Spleen (tissue), 11 donors: ENCODE results near the gene SMTN. TPM values are rescaled to one million over a fixed set of nuclear protein-coding genes. Genes with fewer than 3 reads are reported as not detected.

Source experiments
- DNase-seq: peaks from one replicate; pipeline ENCODE4 v3.0.0-alpha.2; 2020
- H3K27ac ChIP-seq, 8 donors: fragments of 200-600 bp; sonication (generic) in 7 of 8; 1 replicate in 4 of 8; 2 replicates in 4 of 8; pipeline versions ENCODE4 v1.5.0 to v1.8.0; 2016 to 2021; ENCODE audit warnings: inconsistent platforms in 4 of 8, mild to moderate bottlenecking in 4 of 8, moderate library complexity in 1 of 8
- H3K27me3 ChIP-seq, 7 donors: fragments of 200-600 bp; sonication (generic) in 6 of 7; replicated peaks in 1 of 7; 1 replicate in 4 of 7; 2 replicates in 3 of 7; pipeline versions ENCODE4 v1.5.0 to v1.8.0; 2016 to 2021; ENCODE audit warnings: inconsistent platforms in 3 of 7, mild to moderate bottlenecking in 1 of 7
- H3K36me3 ChIP-seq, 6 donors: fragments of 200-600 bp; sonication (generic) in 5 of 6; 1 replicate in 4 of 6; 2 replicates in 2 of 6; pipeline versions ENCODE4 v1.5.0 to v1.8.0; 2016 to 2021; ENCODE audit warnings: inconsistent platforms in 2 of 6
- H3K4me1 ChIP-seq, 6 donors: fragments of 200-600 bp; sonication (generic) in 5 of 6; 1 replicate in 3 of 6; 2 replicates in 3 of 6; pipeline versions ENCODE4 v1.5.0 to v1.8.0; 2016 to 2021; ENCODE audit warnings: inconsistent platforms in 3 of 6
- H3K4me3 ChIP-seq, 8 donors: fragments of 200-600 bp; sonication (generic) in 7 of 8; 1 replicate in 4 of 8; 2 replicates in 4 of 8; pipeline versions ENCODE4 v1.5.0 to v1.8.0; 2016 to 2021; ENCODE audit warnings: inconsistent platforms in 4 of 8, mild to moderate bottlenecking in 4 of 8, moderate library complexity in 2 of 8
- H3K9me3 ChIP-seq, 8 donors: fragments of 200-600 bp; sonication (generic) in 7 of 8; 1 replicate in 4 of 8; 2 replicates in 4 of 8; pipeline versions ENCODE4 v1.5.0 to v1.8.0; 2016 to 2021; ENCODE audit warnings: inconsistent platforms in 4 of 8
- CTCF ChIP-seq, 11 experiments: fragments of 200-600 bp in 7 of 11; fragments of 450-650 bp in 4 of 11; sonication (generic) in 4 of 11; IDR thresholded peaks in 8 of 11; conservative IDR thresholded peaks in 3 of 11; 1 replicate in 7 of 11; 2 replicates in 4 of 11; pipeline versions ENCODE4 v1.4.0 to v1.8.0; 2016 to 2021; ENCODE audit warnings: antibody characterized with exemption in 11 of 11, inconsistent platforms in 4 of 11, mild to moderate bottlenecking in 1 of 11
- POLR2A ChIP-seq, 3 donors: fragments of 450-650 bp; IDR thresholded peaks; one replicate each; pipeline ENCODE4 v1.5.1; 2017; ENCODE audit warnings: antibody characterized with exemption in 3 of 3, mild to moderate bottlenecking in 1 of 3
- POLR2AphosphoS5 ChIP-seq, 3 donors: sonication (generic); formaldehyde crosslinking; IDR thresholded peaks; one replicate each; pipeline ENCODE4 v1.5.1; 2017; ENCODE audit warnings: antibody characterized with exemption in 3 of 3
- WGBS, 5 donors: extraction: QIAGEN DNeasy Blood & Tissue Kit in 3 of 5; methylation state at CpG; one replicate each; pipeline versions ENCODE4 v1.1.5 to v1.1.7; 2013 to 2018; 5-methylcytosine and 5-hydroxymethylcytosine counted together
- intact Hi-C: fragments of 100-400 bp; cut with DNase I; formaldehyde crosslinking; loops from one replicate; pipeline ENCODE4 v1.15.0; 2023; ENCODE audit warnings: low total_unique reads
- polyA plus RNA-seq, 3 donors: library from polyadenylated mRNA; stranded (reverse); fragments of 200-250 nt; gene quantifications; one replicate each; pipeline ENCODE4 v1.2.1, GENCODE V29; 2013
- total RNA-seq, 7 donors: library from RNA; depleted of rRNA in 3 of 7; stranded (reverse); fragments of >200 nt in 3 of 7; fragmentation: NEBNext Ultra II Directional in 4 of 7; extraction: Animal tissue kit (Norgen Biotek cat#: 25700) in 4 of 7; gene quantifications; one replicate each; pipeline versions ENCODE4 v1.1.0 to v1.2.1, GENCODE V29; 2016 to 2021
- donor health status: healthy with polysubstance abuse.
- donor health status: DM: no; HTN: no; CAD: no; lungs with moderate emphysema.
- donor health status: DM: no; HTN: no; CAD: no.
- donor health status: Bipolar disorder and iron deficiency.
- donor health status: healthy.
- donor health status: DM: no; HTN: no; CAD: no.
- donor health status: DM: yes; HTN: yes; CAD: no.

Gene SMTN
- total and polyA plus RNA-seq, 10 donors: 21.2 to 230 (median 158) TPM

DNA sequence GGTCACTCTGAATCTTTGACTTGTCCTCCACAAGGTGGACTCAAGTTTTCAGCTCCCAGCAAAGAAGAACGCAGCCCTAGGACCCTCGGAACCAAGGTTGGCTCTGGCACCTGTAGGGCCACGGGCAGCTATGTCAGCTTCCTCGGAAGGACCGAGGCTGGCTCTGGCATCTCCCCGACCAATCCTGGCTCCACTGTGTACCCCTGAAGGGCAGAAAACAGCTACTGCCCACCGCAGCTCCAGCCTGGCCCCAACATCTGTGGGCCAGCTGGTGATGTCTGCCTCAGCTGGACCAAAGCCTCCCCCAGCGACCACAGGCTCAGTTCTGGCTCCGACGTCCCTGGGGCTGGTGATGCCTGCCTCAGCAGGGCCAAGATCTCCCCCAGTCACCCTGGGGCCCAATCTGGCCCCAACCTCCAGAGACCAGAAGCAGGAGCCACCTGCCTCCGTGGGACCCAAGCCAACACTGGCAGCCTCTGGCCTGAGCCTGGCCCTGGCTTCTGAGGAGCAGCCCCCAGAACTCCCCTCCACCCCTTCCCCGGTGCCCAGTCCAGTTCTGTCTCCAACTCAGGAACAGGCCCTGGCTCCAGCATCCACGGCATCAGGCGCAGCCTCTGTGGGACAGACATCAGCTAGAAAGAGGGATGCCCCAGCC lies 43.8 kb downstream of the SMTN start:
- no peaks in the 10 kb centered on the region for H3K9me3 ChIP-seq
- H3K27me3 ChIP-seq: peaks cover 0 to 20% (median 0%) of the 10 kb centered on the region in 7 donors
- WGBS, 5 donors: 81 to 90% (median 86%) methylated on average over 9 to 14 of the region's 14 CpGs
- H3K27ac ChIP-seq: no peak overlapping the region
- DNase-seq: peak; percentile 68
- peaks cover 0 to 15% (median 4%) of the 10 kb centered on the region in 6 donors for H3K4me1 ChIP-seq
- TF ChIP-seq POLR2A (IDR thresholded peaks at IDR 0.05) (no peak), POLR2AphosphoS5 (IDR thresholded peaks at IDR 0.05) (no peak), CTCF (IDR thresholded peaks at IDR 0.05 in 8 of 11, conservative IDR thresholded peaks at IDR 0.05 in 3 of 11) (no peak)
- H3K36me3 ChIP-seq: no peaks in the 10 kb centered on the region
- intact Hi-C loops: no loop called here
- H3K4me3 ChIP-seq: no peak overlapping the region

- no peaks in the 10 kb centered on the region for H3K36me3 ChIP-seq
- intact Hi-C loops: no loop called here
- H3K27ac ChIP-seq: no peak overlapping the region
- TF ChIP-seq CTCF (IDR thresholded peaks at IDR 0.05 in 8 of 11, conservative IDR thresholded peaks at IDR 0.05 in 3 of 11) (no peak), POLR2A (IDR thresholded peaks at IDR 0.05) (no peak), POLR2AphosphoS5 (IDR thresholded peaks at IDR 0.05) (no peak)
- H3K4me1 ChIP-seq: peaks cover 0 to 15% (median 4%) of the 10 kb centered on the region in 6 donors
- no peak overlapping the region for H3K4me3 ChIP-seq
- 78 to 94% (median 83%) methylated on average over 12 of the region's 12 CpGs for WGBS, 5 donors
- peak; percentile 49 for DNase-seq
- peaks cover 0 to 20% (median 0%) of the 10 kb centered on the region in 7 donors for H3K27me3 ChIP-seq
- H3K9me3 ChIP-seq: no peaks in the 10 kb centered on the region
These were observed 44.5 kb downstream of the SMTN start for GRCh38 chr22:31125521-31126117.

GRCh38 chr22:31126128-31126868 lies 45.2 kb downstream of the SMTN start:
- intact Hi-C loops: no loop called here
- Histone ChIP-seq H3K27ac (no peak overlapping the region), H3K27me3 (peaks cover 0 to 20% (median 0%) of the 10 kb centered on the region in 7 donors), H3K4me3 (no peak overlapping the region), H3K4me1 (peaks cover 0 to 15% (median 4%) of the 10 kb centered on the region in 6 donors), H3K9me3 (no peaks in the 10 kb centered on the region), H3K36me3 (no peaks in the 10 kb centered on the region)
- TF ChIP-seq POLR2A (IDR thresholded peaks at IDR 0.05) (no peak), POLR2AphosphoS5 (IDR thresholded peaks at IDR 0.05) (no peak), CTCF (IDR thresholded peaks at IDR 0.05 in 8 of 11, conservative IDR thresholded peaks at IDR 0.05 in 3 of 11) (no peak)
- WGBS, 5 donors: 82 to 86% (median 84%) methylated on average over 16 to 22 of the region's 22 CpGs
- peak; percentile 54 for DNase-seq

GRCh38 chr22:31126869-31127175 lies 45.7 kb downstream of the SMTN start:
- Histone ChIP-seq H3K27ac (no peak overlapping the region), H3K36me3 (no peaks in the 10 kb centered on the region), H3K27me3 (peaks cover 0 to 20% (median 0%) of the 10 kb centered on the region in 7 donors), H3K4me1 (peaks cover 0 to 15% (median 4%) of the 10 kb centered on the region in 6 donors), H3K4me3 (no peak overlapping the region), H3K9me3 (no peaks in the 10 kb centered on the region)
- DNase-seq: peak; percentile 39
- TF ChIP-seq POLR2A (IDR thresholded peaks at IDR 0.05): no peak
- TF ChIP-seq CTCF (IDR thresholded peaks at IDR 0.05 in 8 of 11, conservative IDR thresholded peaks at IDR 0.05 in 3 of 11): no peak
- no peak for TF ChIP-seq POLR2AphosphoS5 (IDR thresholded peaks at IDR 0.05)
- intact Hi-C loops: no loop called here
- WGBS, 5 donors: 76 to 87% (median 80%) methylated on average over 13 of the region's 13 CpGs
